ENCODE data around the gene STAT6.

GRCh38 chr12:57148469-57149244 lies 37.5 kb upstream of the STAT6 start:
- TF ChIP-seq EZH2 (IDR thresholded peaks at IDR 0.05; ENCODE audit: borderline replicate concordance) (no peak), CTCF (IDR thresholded peaks at IDR 0.05; ENCODE audit: poor library complexity) (no peak), EZH2phosphoT487 (IDR thresholded peaks at IDR 0.05; ENCODE audit: low read depth, severe bottlenecking, unreplicated experiment) (no peak)

All from hepatocyte (in vitro differentiated cells).